Lung (tissue), 12 donors: ENCODE measurements around the gene PTDSS2. TPM values are rescaled to one million over a fixed set of nuclear protein-coding genes. Genes with fewer than 3 reads are reported as not detected.

ENCODE experiments used
- ATAC-seq: fragments of 200-7000 bp; cut with Tn5 transposase; one replicate; pipeline ENCODE4 v1.9.1; 2020; ENCODE audit warnings: moderate number of reproducible peaks; ENCODE audit not compliant: insufficient read depth, low FRiP score
- DNase-seq, 3 donors: peaks; one replicate each; pipeline ENCODE4 v3.0.0-alpha.2; 2013 to 2017
- H3K27ac ChIP-seq, 2 donors: one replicate each; pipeline ENCODE4 v1.5.1; 2013; ENCODE audit warnings: mild to moderate bottlenecking in 2 of 2, moderate library complexity in 2 of 2, control low read depth in 1 of 2, inconsistent platforms in 1 of 2, low read depth in 1 of 2, low read length in 1 of 2
- H3K27me3 ChIP-seq, 3 donors: one replicate each; pipeline ENCODE4 v1.5.1; 2013; ENCODE audit warnings: low read length in 2 of 3; ENCODE audit not compliant: control insufficient read depth in 3 of 3, insufficient read depth in 3 of 3
- H3K36me3 ChIP-seq, 4 donors: one replicate each; pipeline ENCODE4 v1.5.1; 2013; ENCODE audit warnings: low read length in 4 of 4, mild to moderate bottlenecking in 1 of 4, moderate library complexity in 1 of 4; ENCODE audit not compliant: control insufficient read depth in 4 of 4, insufficient read depth in 4 of 4
- H3K4me1 ChIP-seq, 5 donors: one replicate each; pipeline ENCODE4 v1.5.1; 2013; ENCODE audit warnings: low read length in 5 of 5, mild to moderate bottlenecking in 2 of 5, moderate library complexity in 1 of 5; ENCODE audit not compliant: control insufficient read depth in 5 of 5, insufficient read depth in 5 of 5
- H3K4me3 ChIP-seq: one replicate; pipeline ENCODE4 v1.5.1; 2013; ENCODE audit warnings: mild to moderate bottlenecking, control low read depth, moderate library complexity
- H3K9ac ChIP-seq, 2 donors: one replicate each; pipeline ENCODE4 v1.5.1; 2013; ENCODE audit warnings: low read length in 2 of 2, control low read depth in 1 of 2; ENCODE audit not compliant: insufficient read depth in 1 of 2
- H3K9me3 ChIP-seq, 4 donors: one replicate each; pipeline ENCODE4 v1.5.1; 2013; ENCODE audit warnings: low read length in 3 of 4, mild to moderate bottlenecking in 1 of 4, moderate library complexity in 1 of 4; ENCODE audit not compliant: control insufficient read depth in 4 of 4, insufficient read depth in 3 of 4
- WGBS, 2 donors: extraction: QIAGEN DNeasy Blood & Tissue Kit; methylation state at CpG; one replicate each; pipeline ENCODE4 v1.1.7; 2013; 5-methylcytosine and 5-hydroxymethylcytosine counted together
- polyA plus RNA-seq, 2 donors: library from polyadenylated mRNA; stranded (reverse); fragments of 200-250 nt; gene quantifications; one replicate each; pipeline ENCODE4 v1.2.1, GENCODE V29; 2013
- total RNA-seq, 2 donors: library from RNA; depleted of rRNA in 1 of 2; stranded (reverse); fragments of >200 nt in 1 of 2; gene quantifications; one replicate each; pipeline ENCODE4 v1.2.1, GENCODE V29; 2014 to 2021
- TF ChIP-seq, protein P1 (sequence below): IDR thresholded peaks from 2 replicates; pipeline ENCODE4 v1.5.1; 2012; ENCODE audit warnings: mild to moderate bottlenecking; ENCODE audit errors: control extremely low read depth, extremely low read depth
- donor health status: control.
- donor health status: control.
- donor health status: Bipolar disorder and iron deficiency.
- donor health status: healthy.
- donor health status: DM: yes; HTN: yes; CAD: no.

The PTDSS2 gene
- total and polyA plus RNA-seq, 4 donors: 20.4 to 36.5 (median 28.1) TPM

GRCh38 chr11:454801-455565 lies 4.9 kb downstream of the PTDSS2 start:
- Histone ChIP-seq H3K36me3 (peaks cover 0 to 20% (median 11%) of the 10 kb centered on the region in 4 donors), H3K9me3 (no peaks in the 10 kb centered on the region), H3K4me3 (no peak overlapping the region), H3K27me3 (no peaks in the 10 kb centered on the region), H3K27ac (peak overlapping the region in 1 of 2 donors; percentile 30), H3K4me1 (peaks cover 0 to 9% (median 0%) of the 10 kb centered on the region in 5 donors), H3K9ac (no peak overlapping the region)
- no peak for ATAC-seq
- TF ChIP-seq, protein P1, sequence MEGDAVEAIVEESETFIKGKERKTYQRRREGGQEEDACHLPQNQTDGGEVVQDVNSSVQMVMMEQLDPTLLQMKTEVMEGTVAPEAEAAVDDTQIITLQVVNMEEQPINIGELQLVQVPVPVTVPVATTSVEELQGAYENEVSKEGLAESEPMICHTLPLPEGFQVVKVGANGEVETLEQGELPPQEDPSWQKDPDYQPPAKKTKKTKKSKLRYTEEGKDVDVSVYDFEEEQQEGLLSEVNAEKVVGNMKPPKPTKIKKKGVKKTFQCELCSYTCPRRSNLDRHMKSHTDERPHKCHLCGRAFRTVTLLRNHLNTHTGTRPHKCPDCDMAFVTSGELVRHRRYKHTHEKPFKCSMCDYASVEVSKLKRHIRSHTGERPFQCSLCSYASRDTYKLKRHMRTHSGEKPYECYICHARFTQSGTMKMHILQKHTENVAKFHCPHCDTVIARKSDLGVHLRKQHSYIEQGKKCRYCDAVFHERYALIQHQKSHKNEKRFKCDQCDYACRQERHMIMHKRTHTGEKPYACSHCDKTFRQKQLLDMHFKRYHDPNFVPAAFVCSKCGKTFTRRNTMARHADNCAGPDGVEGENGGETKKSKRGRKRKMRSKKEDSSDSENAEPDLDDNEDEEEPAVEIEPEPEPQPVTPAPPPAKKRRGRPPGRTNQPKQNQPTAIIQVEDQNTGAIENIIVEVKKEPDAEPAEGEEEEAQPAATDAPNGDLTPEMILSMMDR: no peak
- DNase-seq: no peak
- 76 to 78% methylated on average over 14 of the region's 14 CpGs for WGBS, 2 donors

DNA sequence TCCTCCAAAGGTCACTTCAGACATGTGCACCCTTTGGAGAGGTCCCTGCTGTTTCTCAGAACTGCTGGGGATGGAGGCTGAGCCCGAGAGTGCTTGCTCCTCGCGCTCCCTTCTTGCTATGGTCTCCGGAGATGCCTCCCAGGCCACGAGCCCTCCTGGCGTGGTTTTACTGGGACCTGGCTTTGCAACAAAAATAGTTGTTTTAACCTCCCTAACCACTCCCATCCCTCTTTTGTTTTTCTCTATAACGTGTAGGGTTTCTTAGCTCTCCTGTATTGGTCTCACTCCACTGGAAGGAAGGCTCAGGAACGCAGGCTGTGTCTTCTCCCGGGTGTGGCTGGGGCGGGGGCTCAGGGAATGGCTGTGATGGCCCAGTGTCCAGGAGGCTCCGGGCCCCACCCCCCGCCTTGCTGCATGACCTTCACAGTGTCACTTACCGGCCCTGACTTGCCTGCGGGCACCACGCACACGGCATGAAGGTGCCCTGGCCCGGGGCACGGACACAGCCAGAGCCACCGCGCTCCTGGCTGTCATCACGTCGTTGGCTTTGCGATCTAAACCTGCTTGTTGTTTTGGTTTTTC lies 5.6 kb downstream of the PTDSS2 start:
- Histone ChIP-seq H3K27me3 (no peaks in the 10 kb centered on the region), H3K27ac (peak overlapping the region in 1 of 2 donors; percentile 30), H3K36me3 (peaks cover 0 to 23% (median 12%) of the 10 kb centered on the region in 4 donors), H3K4me3 (no peak overlapping the region), H3K9me3 (no peaks in the 10 kb centered on the region), H3K4me1 (peaks cover 0 to 9% (median 0%) of the 10 kb centered on the region in 5 donors), H3K9ac (no peak overlapping the region)
- no peak for ATAC-seq
- 92% methylated on average over 23 of the region's 23 CpGs for WGBS, 2 donors
- TF ChIP-seq, protein P1: no peak
- no peak for DNase-seq

- WGBS, 2 donors: 30 to 58% methylated on average over 7 of the region's 7 CpGs
- ATAC-seq: no peak
- Histone ChIP-seq H3K36me3 (peaks cover 0 to 25% (median 13%) of the 10 kb centered on the region in 4 donors), H3K4me3 (no peak overlapping the region), H3K9me3 (no peaks in the 10 kb centered on the region), H3K27me3 (no peaks in the 10 kb centered on the region), H3K27ac (no peak overlapping the region), H3K4me1 (peaks cover 0 to 3% (median 0%) of the 10 kb centered on the region in 5 donors), H3K9ac (no peak overlapping the region)
- DNase-seq: no peak
- TF ChIP-seq, protein P1: no peak
These were observed 6.5 kb downstream of the PTDSS2 start for GRCh38 chr11:456533-456932.
